G401 (cell line): ENCODE data around the gene KRT16. TPM values are rescaled to one million over a fixed set of nuclear protein-coding genes. Genes with fewer than 3 reads are reported as not detected.
"Not testable (repeated sequence)": the region's sequence is repeated elsewhere in the genome, so short reads cannot be mapped to it uniquely, and the experiment has no call there.

ENCODE experiments used
- DNase-seq: peaks from one replicate; pipeline ENCODE4 v3.0.0-alpha.2; 2015; ENCODE audit warnings: low spot score
- in situ Hi-C: cut with HindIII; loops from 2 replicates; pipeline ENCODE4 v1.10.0; 2016; ENCODE audit warnings: low sequenced_read_pairs, mixed read lengths
- total RNA-seq: library from RNA; depleted of rRNA; stranded (reverse); fragments of >200 nt; shearing (Covaris generic); gene quantifications from 2 replicates; pipeline ENCODE4 v1.2.3, GENCODE V29; 2014

The KRT16 gene
- total RNA-seq, 1 experiment from 2014 or later, result not detected

- in situ Hi-C loops, result no loop called here
Observed at GRCh38 chr17:41592601-41593305, 19.8 kb downstream of the KRT16 start.

GRCh38 chr17:41589301-41589700 lies 23.3 kb downstream of the KRT16 start:
- no peak for DNase-seq
- in situ Hi-C loops, result no loop called here

More at GRCh38 chr17:41592601-41593305, 19.8 kb downstream of the KRT16 start:
- no peak for DNase-seq

GRCh38 chr17:41588126-41588810 lies 24.3 kb downstream of the KRT16 start:
- in situ Hi-C loops, result no loop called here
- DNase-seq, result no peak

- DNase-seq, result no peak
- in situ Hi-C loops, result no loop called here
Observed at GRCh38 chr17:41586863-41587495, 25.6 kb downstream of the KRT16 start, which contains the start of gene KRT14. KRT14 (minus strand) TSS chr17:41586895; CDS start chr17:41586834, 61 bp downstream.

GRCh38 chr17:41585301-41586056 lies 27.1 kb downstream of the KRT16 start:
- DNase-seq, result no peak
- in situ Hi-C loops, result no loop called here

- in situ Hi-C loops, DNase-seq: not testable (repeated sequence)
Observed at GRCh38 chr17:41584331-41584927, 28.1 kb downstream of the KRT16 start.

- in situ Hi-C loops, result no loop called here
- no peak for DNase-seq
Observed at GRCh38 chr17:41583137-41584127, 29.1 kb downstream of the KRT16 start.

GRCh38 chr17:41582061-41582968 lies 30.3 kb downstream of the KRT16 start:
- in situ Hi-C loops, DNase-seq: not testable (repeated sequence)

- in situ Hi-C loops, result no loop called here
- no peak for DNase-seq
Observed at GRCh38 chr17:41581366-41582060, 31.1 kb downstream of the KRT16 start.

GRCh38 chr17:41580687-41581365 lies 31.7 kb downstream of the KRT16 start:
- in situ Hi-C loops, result no loop called here
- no peak for DNase-seq

GRCh38 chr17:41580244-41580575 lies 32.4 kb downstream of the KRT16 start:
- DNase-seq, result no peak
- in situ Hi-C loops, result no loop called here

- in situ Hi-C loops, result no loop called here
Observed at GRCh38 chr17:41579484-41580243, 32.9 kb downstream of the KRT16 start.

GRCh38 chr17:41578971-41579370 lies 33.6 kb downstream of the KRT16 start:
- in situ Hi-C loops, result no loop called here
- DNase-seq, result no peak

More at GRCh38 chr17:41579484-41580243, 32.9 kb downstream of the KRT16 start:
- peak; percentile 49 for DNase-seq

GRCh38 chr17:41578538-41578937 lies 34.0 kb downstream of the KRT16 start:
- in situ Hi-C loops, result no loop called here

GRCh38 chr17:41576740-41577139 lies 35.8 kb downstream of the KRT16 start:
- in situ Hi-C loops, DNase-seq: not testable (repeated sequence)

More at GRCh38 chr17:41578538-41578937, 34.0 kb downstream of the KRT16 start:
- no peak for DNase-seq
